ENCODE results near the gene PLA2G4E. TPM values are rescaled to one million over a fixed set of nuclear protein-coding genes. Genes with fewer than 3 reads are reported as not detected.
A peak's percentile ranks its signal among the peaks of the same experiment; 100 is the strongest.

PLA2G4E gene
- total RNA-seq, 3 donors from 2014 or later (not counting 1 experiment from before 2014, with no cell fraction given): not detected

- Mint-ChIP-seq H3K4me1 (peaks cover 21 to 29% of the 10 kb centered on the region in 2 donors), H3K27me3 (ENCODE audit: low read depth in 2 of 2) (no peaks in the 10 kb centered on the region), H3K27ac (peak overlapping the region in 1 of 2 donors; percentile 67), H3K36me3 (no peaks in the 10 kb centered on the region), H3K4me3 (peak overlapping the region; percentile 60), H3K9me3 (no peaks in the 10 kb centered on the region)
- WGBS (ENCODE audit: insufficient coverage): 84% methylated on average over 12 of the region's 15 CpGs
- no peak for DNase-seq
- H3K27me3 ChIP-seq (ENCODE audit: control insufficient read depth, insufficient read depth, low read length): no peaks in the 10 kb centered on the region
- no peak for TF ChIP-seq CTCF (IDR thresholded peaks at IDR 0.05)
- no peaks in the 10 kb centered on the region for H3K9me3 ChIP-seq (ENCODE audit: control insufficient read depth, insufficient read depth, low read length)
- no peak overlapping the region for H3K4me3 ChIP-seq (ENCODE audit: low read length)
- no peaks in the 10 kb centered on the region for H3K36me3 ChIP-seq (ENCODE audit: control insufficient read depth, insufficient read depth, low read length)
- H3K4me1 ChIP-seq (ENCODE audit: control insufficient read depth, insufficient read depth, low read length): peaks cover 29% of the 10 kb centered on the region
- H3K27ac ChIP-seq (ENCODE audit: low read length): no peak overlapping the region
- intact Hi-C loops (cut with micrococcal nuclease): no loop called here
- ATAC-seq: no peak
These were observed 55.1 kb downstream of the PLA2G4E start for GRCh38 chr15:41965441-41966413.

- Mint-ChIP-seq H3K4me3 (no peak overlapping the region), H3K27me3 (ENCODE audit: low read depth in 2 of 2) (no peaks in the 10 kb centered on the region), H3K27ac (no peak overlapping the region), H3K4me1 (peaks cover 6 to 13% of the 10 kb centered on the region in 2 donors), H3K36me3 (no peaks in the 10 kb centered on the region), H3K9me3 (no peaks in the 10 kb centered on the region)
- Histone ChIP-seq H3K4me3 (ENCODE audit: low read length) (no peak overlapping the region), H3K36me3 (ENCODE audit: control insufficient read depth, insufficient read depth, low read length) (no peaks in the 10 kb centered on the region), H3K9me3 (ENCODE audit: control insufficient read depth, insufficient read depth, low read length) (no peaks in the 10 kb centered on the region), H3K4me1 (ENCODE audit: control insufficient read depth, insufficient read depth, low read length) (peaks cover 9% of the 10 kb centered on the region), H3K27me3 (ENCODE audit: control insufficient read depth, insufficient read depth, low read length) (no peaks in the 10 kb centered on the region), H3K27ac (ENCODE audit: low read length) (no peak overlapping the region)
- no peak for ATAC-seq
- DNase-seq: no peak
- no peak for TF ChIP-seq CTCF (IDR thresholded peaks at IDR 0.05)
- intact Hi-C loops (cut with micrococcal nuclease): no loop called here
- WGBS (ENCODE audit: insufficient coverage): 100% methylated on average over 1 of the region's 1 CpG
These were observed 59.1 kb downstream of the PLA2G4E start for GRCh38 chr15:41961595-41962202.

GRCh38 chr15:41961001-41961518 is 59.8 kb downstream of the PLA2G4E start:
- WGBS (ENCODE audit: insufficient coverage): 90% methylated on average over 2 of the region's 2 CpGs
- Mint-ChIP-seq H3K27me3 (ENCODE audit: low read depth in 2 of 2) (no peaks in the 10 kb centered on the region), H3K36me3 (no peaks in the 10 kb centered on the region), H3K4me3 (no peak overlapping the region), H3K9me3 (no peaks in the 10 kb centered on the region), H3K27ac (no peak overlapping the region), H3K4me1 (peaks cover 2 to 7% of the 10 kb centered on the region in 2 donors)
- H3K36me3 ChIP-seq (ENCODE audit: control insufficient read depth, insufficient read depth, low read length): no peaks in the 10 kb centered on the region
- H3K4me1 ChIP-seq (ENCODE audit: control insufficient read depth, insufficient read depth, low read length): peaks cover 2% of the 10 kb centered on the region
- DNase-seq: no peak
- no peak overlapping the region for H3K27ac ChIP-seq (ENCODE audit: low read length)
- no peaks in the 10 kb centered on the region for H3K9me3 ChIP-seq (ENCODE audit: control insufficient read depth, insufficient read depth, low read length)
- intact Hi-C loops (cut with micrococcal nuclease): no loop called here
- TF ChIP-seq CTCF (IDR thresholded peaks at IDR 0.05): no peak
- no peaks in the 10 kb centered on the region for H3K27me3 ChIP-seq (ENCODE audit: control insufficient read depth, insufficient read depth, low read length)
- H3K4me3 ChIP-seq (ENCODE audit: low read length): no peak overlapping the region
- no peak for ATAC-seq

Data from natural killer cell (primary cell).